Heart right ventricle (tissue), 16 donors: ENCODE measurements around the gene VSNL1. TPM values are rescaled to one million over a fixed set of nuclear protein-coding genes. Genes with fewer than 3 reads are reported as not detected.

Source experiments
- ATAC-seq, 8 donors: fragments of 200-7000 bp; cut with Tn5 transposase; one replicate each; pipeline ENCODE4 v1.9.1; 2020; ENCODE audit warnings: mild to moderate bottlenecking in 8 of 8, moderate library complexity in 8 of 8, moderate number of reproducible peaks in 1 of 8
- DNase-seq, 2 donors: peaks; one replicate each; pipeline ENCODE4 v3.0.0-alpha.2; 2020
- H3K27ac ChIP-seq, 10 donors: fragments of 200-600 bp; sonication (generic) in 2 of 10; one replicate each; pipeline versions ENCODE4 v1.5.0 to v1.8.0; 2020 to 2022; ENCODE audit warnings: mild to moderate bottlenecking in 3 of 10
- H3K27me3 ChIP-seq, 7 donors: fragments of 200-600 bp; one replicate each; pipeline ENCODE4 v1.8.0; 2021 to 2022; ENCODE audit warnings: mild to moderate bottlenecking in 2 of 7
- H3K36me3 ChIP-seq, 9 donors: fragments of 200-600 bp; sonication (generic) in 1 of 9; one replicate each; pipeline versions ENCODE4 v1.5.0 to v1.8.0; 2020 to 2022; ENCODE audit warnings: mild to moderate bottlenecking in 2 of 9
- H3K4me1 ChIP-seq, 9 donors: fragments of 200-600 bp; sonication (generic) in 1 of 9; one replicate each; pipeline versions ENCODE4 v1.5.0 to v1.8.0; 2020 to 2022; ENCODE audit warnings: mild to moderate bottlenecking in 4 of 9
- H3K4me3 ChIP-seq, 10 donors: fragments of 200-600 bp; sonication (generic) in 2 of 10; one replicate each; pipeline versions ENCODE4 v1.5.0 to v1.8.0; 2020 to 2022; ENCODE audit warnings: mild to moderate bottlenecking in 7 of 10, moderate library complexity in 2 of 10
- H3K9me3 ChIP-seq, 11 donors: fragments of 200-600 bp in 10 of 11; sonication (generic) in 2 of 11; one replicate each; pipeline versions ENCODE4 v1.5.0 to v1.8.0; 2013 to 2022; ENCODE audit warnings: mild to moderate bottlenecking in 2 of 11, control low read depth in 1 of 11, moderate library complexity in 1 of 11
- CTCF ChIP-seq, 9 donors: fragments of 200-600 bp; sonication (generic) in 2 of 9; IDR thresholded peaks; one replicate each; pipeline versions ENCODE4 v1.5.0 to v1.8.0; 2021 to 2022; ENCODE audit warnings: antibody characterized with exemption in 9 of 9, mild to moderate bottlenecking in 5 of 9, moderate library complexity in 1 of 9
- WGBS, 2 donors: extraction: QIAGEN DNeasy Blood & Tissue Kit; methylation state at CpG; one replicate each; pipeline ENCODE4 v1.1.7; 2013; ENCODE audit warnings: inconsistent platforms in 1 of 2; 5-methylcytosine and 5-hydroxymethylcytosine counted together
- intact Hi-C, 10 donors: fragments of 100-400 bp; cut with DNase I; formaldehyde crosslinking; loops; one replicate each; pipeline versions ENCODE4 v1.11.1 to v1.14.2; 2022
- long read RNA-seq, 3 donors: library from polyadenylated mRNA; unstranded; transcript quantifications; one replicate each; pipeline ENCODE4 v2.0.0, GENCODE V29; 2020 to 2021
- polyA plus RNA-seq, 2 donors: library from polyadenylated mRNA; stranded (reverse); fragments of 200-250 nt; gene quantifications; one replicate each; pipeline ENCODE4 v1.2.3, GENCODE V29; 2013
- total RNA-seq, 10 donors: library from RNA; stranded (reverse); fragmentation: NEBNext Ultra II Directional in 3 of 10; extraction: Animal tissue kit (Norgen Biotek cat#: 25700) in 3 of 10; gene quantifications; one replicate each; pipeline versions ENCODE4 v1.2.1 to v1.2.4, GENCODE V29; 2021 to 2023
- donor health status: Arrhythmogenic right ventricular cardiomyopathy.
- donor health status: ischemic (EF 13 %, LVEDD 7.1; RV severe dilation, severe dysfunction).
- donor health status: healthy with polysubstance abuse.
- donor health status: DM: no; HTN: yes; CAD: no.
- donor health status: DM: no; HTN: no; CAD: no.
- donor health status: ischemic (EF 25% LVEDD 6.9; RV normal size, moderate dysfunction).
- donor health status: ischemic (EF 25% LVEDD 5.7; RV mildly dilated, moderate dysfunction).
- donor health status: healthy.
- donor health status: DM: yes; HTN: yes; CAD: no.
- donor health status: Ischemic cardiomyopathy.
- donor health status: ischemic (EF 35%, LVEDD 5.7; RV mildly dilated, moderate dysfunction).
- donor health status: nonischemic (EF 11% LVEDD 7.7; RV severe dilation, severe dysfunction).
- donor health status: DM: yes; HTN: yes; CAD: no.
- donor health status: PGD.
- donor health status: ischemic (EF 29% LVEDD 5.4; RV normal size, mild dysfunction).
- donor health status: nonischemic (EF 23%, LVEDD 6.1; RV moderate dilation, normal function).

Gene VSNL1
- total RNA-seq (10 to 100 TPM; 10.1 to 24.3 (median 17.9) TPM), polyA plus RNA-seq (1 to 10 TPM; 5.9 to 9.8 TPM)
- long read RNA-seq, donor 1, transcript VSNL1-201 (4 exons, 1,892 nt), result major isoform, 30 of 31 reads
- long read RNA-seq, donor 1, partial matches to known transcripts, result 0 of 31 reads
- long read RNA-seq, donor 1, other reads (novel, unspliced or antisense), result 1 of 31 reads
- long read RNA-seq, donor 2, transcript VSNL1-201 (4 exons, 1,892 nt), result major isoform, 14 of 17 reads
- long read RNA-seq, donor 2, partial matches to known transcripts, result 2 of 17 reads
- long read RNA-seq, donor 2, other reads (novel, unspliced or antisense), result 1 of 17 reads
- long read RNA-seq, donor 3, transcript VSNL1-201 (4 exons, 1,892 nt), result major isoform, 24 of 31 reads
- long read RNA-seq, donor 3, partial matches to known transcripts, result 3 of 31 reads
- long read RNA-seq, donor 3, other reads (novel, unspliced or antisense), result 4 of 31 reads

GRCh38 chr2:17540093-17540812, at the start of gene VSNL1:
Gene VSNL1, plus strand, starts transcription at chr2:17540696. Its CDS starts 51,379 bp downstream, at chr2:17592075.
- ATAC-seq, result peak; percentile 66 to 90 (median 86)
- peaks cover 0 to 90% (median 62%) of the 10 kb centered on the region in 7 donors for H3K27me3 ChIP-seq
- TF ChIP-seq CTCF (IDR thresholded peaks at IDR 0.05), result no peak
- DNase-seq, result peak; percentile 76 to 80
- H3K4me3 ChIP-seq, result peak within 1 kb of the TSS; percentile 34 to 65 (median 56)
- 1% methylated on average over 43 of the region's 43 CpGs for WGBS, 2 donors
- peak within 1 kb of the TSS; percentile 63 to 90 (median 82) for H3K27ac ChIP-seq
- no peaks in the 10 kb centered on the region for H3K9me3 ChIP-seq
- intact Hi-C loops, result loop anchor here in 2 of 10 donors (5.0 to 10.0 kb wide), 2 partner anchors 72 to 105 kb away; no protein-coding TSS in a partner anchor
- H3K36me3 ChIP-seq, result no peaks in the 10 kb centered on the region
- H3K4me1 ChIP-seq, result peaks cover 0 to 19% (median 3%) of the 10 kb centered on the region in 9 donors

GRCh38 chr2:17495590-17495989, 44.9 kb upstream of the VSNL1 start:
- no peaks in the 10 kb centered on the region for H3K4me1 ChIP-seq
- ATAC-seq (no peak), DNase-seq (no peak)
- no peaks in the 10 kb centered on the region for H3K36me3 ChIP-seq
- H3K27me3 ChIP-seq, result no peaks in the 10 kb centered on the region
- no peak overlapping the region for H3K27ac ChIP-seq
- no peak overlapping the region for H3K4me3 ChIP-seq
- no peak for TF ChIP-seq CTCF (IDR thresholded peaks at IDR 0.05)
- 49 to 50% methylated on average over 1 of the region's 1 CpG for WGBS, 2 donors
- intact Hi-C loops, result loop anchor here in 1 of 10 donors (10.0 kb wide), 1 partner anchor 59 kb away; no protein-coding TSS in a partner anchor
- H3K9me3 ChIP-seq, result no peaks in the 10 kb centered on the region

GRCh38 chr2:17497718-17498117, 42.8 kb upstream of the VSNL1 start:
- Histone ChIP-seq H3K27me3 (no peaks in the 10 kb centered on the region), H3K4me3 (no peak overlapping the region), H3K4me1 (no peaks in the 10 kb centered on the region), H3K27ac (no peak overlapping the region), H3K9me3 (no peaks in the 10 kb centered on the region), H3K36me3 (no peaks in the 10 kb centered on the region)
- intact Hi-C loops, result loop anchor here in 1 of 10 donors (10.0 kb wide), 1 partner anchor 57 kb away; no protein-coding TSS in a partner anchor
- TF ChIP-seq CTCF (IDR thresholded peaks at IDR 0.05), result no peak
- DNase-seq (no peak), ATAC-seq (no peak)
- 52 to 59% methylated on average over 1 of the region's 1 CpG for WGBS, 2 donors
